CD4-positive, alpha-beta T cell treated with Interleukin-2 at 100 ng/mL for 4 hours (primary cell): ENCODE results near the gene SHISA6.

ENCODE experiments used
- DNase-seq: peaks from one replicate; pipeline ENCODE4 v3.0.0-alpha.2; 2020; ENCODE audit warnings: low spot score

Gene SHISA6

DNA sequence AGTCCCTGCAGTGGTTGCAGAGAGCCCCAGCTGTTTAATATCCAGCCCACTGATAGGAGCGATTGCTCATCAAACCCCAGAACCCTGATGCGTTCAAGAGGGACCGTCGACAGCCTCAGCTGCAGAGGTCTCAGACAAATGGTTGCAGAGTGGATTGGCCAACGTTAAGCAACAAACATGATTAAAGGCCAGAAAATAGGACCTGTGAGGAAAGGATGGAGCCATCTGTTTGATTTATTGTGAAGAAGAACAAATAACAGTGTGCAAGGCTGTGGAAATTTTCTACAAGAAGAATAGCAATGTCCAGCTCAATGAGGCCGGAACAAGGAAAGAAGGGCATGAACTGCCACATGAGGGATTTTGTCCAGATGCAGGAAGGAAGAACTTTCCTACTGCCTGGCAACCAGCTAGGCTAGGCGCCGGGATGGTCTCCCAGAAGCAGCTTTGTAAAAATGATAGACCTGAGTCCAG, 218.9 kb downstream of the SHISA6 start:
- no peak for DNase-seq

DNA sequence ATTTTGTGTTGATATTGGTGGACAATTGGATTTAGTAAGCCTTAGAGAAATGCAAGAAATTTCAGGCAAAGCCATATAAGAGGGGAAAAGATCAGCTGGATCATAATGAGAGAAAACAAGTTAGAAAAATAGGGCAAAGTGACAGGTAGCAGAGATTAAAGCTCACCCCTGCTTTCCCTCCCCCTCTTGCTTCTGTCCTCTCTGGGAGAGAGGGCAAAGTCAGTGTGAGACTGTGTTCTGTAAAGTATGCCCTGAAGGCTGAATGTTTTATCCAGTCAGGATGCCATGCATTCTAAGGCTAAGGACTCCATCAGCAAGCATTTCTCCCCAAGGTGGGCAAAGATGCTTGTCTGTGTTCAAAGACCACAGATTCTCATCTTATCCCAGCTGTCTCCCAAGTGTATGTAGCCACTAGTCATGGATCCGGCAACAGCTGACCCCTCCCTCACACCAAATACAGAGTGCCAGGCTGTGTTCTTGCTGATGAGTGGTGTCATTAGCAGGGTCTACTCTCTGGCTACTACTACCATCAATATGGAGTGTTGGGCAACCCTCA, 221.1 kb downstream of the SHISA6 start:
- no peak for DNase-seq

DNA sequence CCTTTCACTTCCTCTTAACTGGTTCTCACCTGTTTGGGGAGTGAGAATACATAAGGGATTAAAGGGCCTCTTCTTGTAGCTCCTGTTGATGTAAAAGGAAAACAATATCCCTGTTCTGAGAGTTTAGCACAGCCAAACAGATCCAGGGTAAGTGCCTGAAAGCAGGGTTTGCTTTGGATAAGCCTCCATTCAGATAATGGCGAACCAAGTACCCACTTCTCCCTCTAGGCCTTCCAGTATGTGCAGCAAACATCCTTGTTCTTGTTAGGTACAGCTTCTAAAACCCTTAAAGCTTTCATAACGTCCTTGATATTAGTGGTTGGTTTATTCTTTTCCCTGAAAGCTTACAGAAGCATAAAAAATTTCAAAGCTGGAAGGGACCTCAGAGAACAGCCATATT, 226.6 kb downstream of the SHISA6 start:
- DNase-seq: no peak

DNA sequence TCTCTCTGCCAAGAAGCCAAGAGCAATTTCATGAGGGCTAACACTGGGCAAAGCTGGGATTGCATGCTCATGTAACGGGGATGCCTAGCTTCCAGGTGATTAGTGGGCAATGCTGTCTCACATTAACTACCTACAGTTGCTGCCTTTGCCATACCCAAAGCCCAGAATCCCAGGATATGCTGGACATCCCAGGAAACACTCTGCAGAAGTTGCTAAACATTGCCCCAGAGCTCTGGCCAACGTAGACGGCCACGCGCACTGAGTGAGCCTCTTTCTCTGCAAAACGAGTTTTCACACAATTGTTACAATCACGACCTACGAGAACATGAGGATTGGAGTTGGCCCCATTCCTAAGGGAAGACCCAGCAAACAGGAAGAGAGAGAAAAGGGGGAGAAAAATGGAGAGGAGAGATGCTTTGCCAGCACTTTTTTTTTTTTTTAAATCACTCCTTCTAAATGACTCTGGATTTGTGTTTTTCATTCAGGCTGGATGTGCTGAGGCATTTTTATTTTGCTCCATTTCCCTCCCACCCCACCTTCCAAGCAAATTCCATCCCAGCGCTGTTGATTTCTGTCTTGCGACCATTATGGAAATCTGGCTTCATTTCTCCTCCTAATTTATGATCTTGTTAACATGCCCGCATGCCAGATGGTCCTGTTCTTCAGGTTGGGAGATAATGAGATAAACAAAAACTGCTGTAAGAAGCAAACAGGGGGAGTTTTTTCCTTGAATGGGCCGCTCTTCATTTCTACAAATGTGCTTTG, 244.5 kb downstream of the SHISA6 start:
- no peak for DNase-seq

DNA sequence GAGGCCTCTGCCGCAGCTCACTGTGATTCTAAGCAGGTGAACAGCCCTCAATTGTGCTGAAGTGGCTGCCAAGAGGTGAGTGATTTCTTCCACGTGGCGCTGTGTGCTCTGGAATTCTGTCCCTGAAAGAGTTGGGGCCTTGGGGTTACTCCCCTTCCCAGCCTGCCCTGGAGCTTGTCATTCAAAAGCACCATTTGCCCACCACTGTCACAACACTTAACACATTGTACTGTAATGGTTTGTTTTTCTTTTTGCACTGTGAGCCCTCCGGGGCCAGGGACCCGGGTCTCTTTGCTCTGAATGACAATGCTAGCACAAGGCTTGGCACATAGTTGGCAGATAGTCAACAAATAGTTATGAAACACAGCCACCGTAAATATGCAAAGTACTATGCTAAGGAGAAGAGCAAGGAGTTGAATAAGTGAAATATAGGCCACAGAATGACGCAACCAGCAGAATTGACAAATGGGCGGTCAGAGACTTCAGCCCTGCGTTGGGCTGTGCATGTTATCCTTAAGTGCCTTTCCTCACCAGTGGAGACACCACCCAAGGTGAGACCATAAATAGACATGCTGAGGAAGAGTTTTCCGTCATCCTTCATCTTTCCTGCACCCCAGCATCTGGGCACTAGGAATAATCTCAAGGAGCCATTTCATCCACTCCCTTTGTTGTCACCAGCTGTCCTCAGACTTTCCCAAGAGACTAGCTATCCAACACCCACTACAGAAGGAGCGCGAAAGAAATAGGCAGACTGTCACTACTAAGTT, 245.3 kb downstream of the SHISA6 start:
- no peak for DNase-seq

DNA sequence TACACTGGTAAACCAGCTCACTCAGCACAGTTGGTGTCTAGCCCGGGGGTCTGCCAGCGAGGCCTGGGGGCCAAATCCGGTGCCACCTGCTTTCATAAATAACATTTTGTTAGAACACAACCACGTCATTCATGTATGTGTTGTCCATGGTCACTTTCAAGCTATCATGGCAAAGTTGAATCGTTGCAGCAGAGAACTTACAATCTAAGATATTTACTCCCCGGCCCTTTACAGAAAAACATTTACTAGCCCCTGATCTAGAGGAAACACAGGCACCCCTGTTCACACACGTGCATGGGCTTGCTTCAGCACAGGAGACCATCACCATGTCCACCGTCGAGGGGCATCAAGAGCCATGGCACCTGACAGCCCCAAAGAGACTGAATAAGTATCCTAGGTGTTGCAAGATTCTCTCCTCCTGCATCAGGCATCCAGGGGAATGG, 245.9 kb downstream of the SHISA6 start:
- no peak for DNase-seq

DNA sequence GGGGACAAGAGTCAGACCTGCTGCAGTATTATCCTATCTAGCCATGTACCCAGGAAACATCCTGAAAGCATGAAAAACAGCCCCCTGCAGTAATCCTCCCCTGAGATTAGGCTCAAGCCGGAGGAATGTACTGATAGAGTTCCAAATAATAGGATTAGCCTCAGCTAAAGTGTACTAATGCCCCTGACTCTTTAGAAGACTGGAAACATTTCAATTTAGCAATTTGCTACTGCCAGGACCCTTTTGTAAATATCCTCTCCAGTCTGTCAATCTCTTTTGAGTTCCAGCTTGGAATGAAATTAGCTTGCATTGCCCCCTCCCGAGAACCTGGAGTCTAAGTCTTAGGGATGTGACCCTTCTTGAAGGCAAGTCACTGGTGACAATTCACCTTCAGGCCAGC, 246.5 kb downstream of the SHISA6 start:
- no peak for DNase-seq

DNA sequence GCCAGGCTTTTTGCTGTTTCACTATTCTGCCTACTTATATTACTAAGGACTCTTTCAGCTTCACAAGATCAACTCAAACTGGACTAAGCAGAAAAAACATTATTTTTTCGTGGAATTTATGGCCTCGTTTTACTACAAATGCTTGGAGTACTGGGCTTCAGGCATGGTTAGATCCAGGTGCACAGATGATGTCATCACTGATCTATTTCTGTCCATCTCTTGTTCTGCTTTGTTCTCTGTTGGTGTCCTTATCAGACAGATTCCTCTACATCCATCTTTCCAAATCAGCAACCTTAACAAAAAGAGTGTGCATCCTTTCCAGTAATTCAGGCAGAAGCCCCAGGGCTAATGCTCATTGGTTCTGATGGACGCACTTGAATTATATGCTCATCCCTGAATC, 247.4 kb downstream of the SHISA6 start:
- no peak for DNase-seq

DNA sequence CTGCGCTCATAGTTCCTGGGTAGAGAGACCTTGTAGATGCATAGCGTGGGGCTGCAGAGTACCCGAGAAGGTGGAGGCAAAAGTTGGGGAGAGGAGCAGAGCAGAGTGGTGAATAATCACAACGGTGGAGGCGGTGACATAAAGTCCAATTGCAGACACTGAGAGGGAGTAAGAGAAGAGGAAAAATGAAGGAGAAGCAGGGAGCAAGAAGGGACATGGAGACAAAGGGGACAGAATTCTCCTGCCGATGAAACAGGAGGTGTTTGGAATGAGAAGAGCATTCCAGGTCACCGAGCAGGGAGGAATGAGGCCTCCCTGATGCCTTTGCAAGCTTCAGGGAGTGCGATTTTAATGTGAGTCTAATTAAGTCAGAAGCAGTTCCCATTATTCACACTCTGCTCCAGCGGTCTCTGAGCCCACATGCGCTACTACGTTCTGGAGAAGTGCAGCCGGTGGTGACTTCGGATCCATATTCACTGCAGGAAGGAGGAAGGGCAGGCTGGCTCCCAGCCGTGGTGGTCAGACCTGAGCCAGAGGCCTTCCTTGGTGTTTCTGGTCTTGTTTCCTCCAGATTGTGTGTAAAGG, 249.2 kb downstream of the SHISA6 start:
- DNase-seq: no peak

DNA sequence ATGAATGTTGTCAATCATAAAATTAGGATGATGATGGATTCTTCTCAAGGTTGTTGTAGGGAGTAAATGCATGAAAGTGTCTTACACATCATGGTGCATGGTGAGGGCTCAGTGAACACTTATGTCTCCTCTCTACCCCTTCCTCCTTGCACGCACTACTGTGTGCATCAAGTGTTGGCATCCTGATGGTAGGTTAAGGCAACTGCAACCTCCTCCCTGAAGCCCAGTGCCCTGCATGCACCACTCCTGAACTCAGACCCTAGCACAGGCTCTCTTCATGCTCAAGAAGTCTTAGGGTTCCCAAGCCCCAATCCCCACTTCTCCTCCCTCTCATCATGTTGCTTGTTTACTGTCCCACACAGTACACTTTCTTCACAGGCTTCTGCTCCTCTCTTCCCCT, 251.5 kb downstream of the SHISA6 start:
- no peak for DNase-seq

DNA sequence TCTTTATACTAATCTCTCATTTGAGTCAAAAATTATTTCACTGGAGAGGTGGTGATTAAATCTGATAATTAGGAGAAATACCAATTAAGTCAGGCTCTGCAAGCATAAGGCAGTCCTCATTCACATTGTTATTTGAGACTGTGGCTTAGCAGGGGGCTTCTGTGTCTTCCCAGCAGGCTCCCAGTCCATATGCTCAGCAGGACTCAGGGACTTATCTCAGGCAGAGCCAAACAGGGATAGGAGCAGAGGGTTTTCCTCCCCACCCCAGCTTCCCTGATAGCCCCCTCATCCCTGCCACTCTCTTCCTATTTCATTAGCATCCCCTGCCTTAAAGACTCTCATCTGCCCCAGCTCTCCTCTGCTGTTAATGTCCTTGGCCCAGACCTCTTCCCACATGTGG, 252.9 kb downstream of the SHISA6 start:
- DNase-seq: no peak

DNA sequence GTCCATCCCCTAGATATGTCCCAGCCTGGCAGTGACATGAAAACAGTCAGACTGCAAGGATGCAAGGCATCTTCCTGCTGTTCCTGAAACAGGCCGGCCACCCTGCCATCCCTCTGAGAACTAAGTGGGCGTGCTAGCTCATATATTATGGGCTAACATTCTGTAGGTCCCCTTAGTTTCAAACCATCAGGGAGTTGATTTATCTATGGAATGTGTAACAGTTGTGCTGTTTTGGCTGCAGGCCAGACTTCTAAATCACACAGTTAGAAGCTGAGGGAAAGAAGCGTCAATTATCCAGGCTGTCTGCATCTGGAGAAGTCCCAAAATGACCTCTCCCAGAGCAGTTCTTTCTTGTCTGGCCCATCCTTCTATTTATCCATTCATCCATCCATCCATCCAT, 254.6 kb downstream of the SHISA6 start:
- no peak for DNase-seq

DNA sequence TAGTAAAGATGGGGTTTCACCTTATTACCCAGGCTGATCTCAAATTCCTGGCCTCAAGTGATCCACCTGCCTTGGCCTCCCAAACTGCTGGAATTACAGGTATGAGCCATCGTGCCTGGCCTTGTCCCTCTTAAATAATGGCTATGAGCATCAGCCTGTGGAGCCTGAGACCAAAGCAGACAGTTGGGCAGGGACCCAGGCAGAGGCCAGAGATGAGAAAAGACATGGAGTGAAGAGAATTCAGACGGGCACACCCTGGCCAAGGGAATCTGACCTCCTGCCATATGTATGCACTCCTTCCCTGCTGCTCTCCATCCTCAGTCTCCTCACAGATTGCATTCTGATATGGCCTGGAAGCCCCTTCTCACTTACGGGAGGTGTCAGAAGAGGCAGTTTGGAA, 258.9 kb downstream of the SHISA6 start:
- no peak for DNase-seq

DNA sequence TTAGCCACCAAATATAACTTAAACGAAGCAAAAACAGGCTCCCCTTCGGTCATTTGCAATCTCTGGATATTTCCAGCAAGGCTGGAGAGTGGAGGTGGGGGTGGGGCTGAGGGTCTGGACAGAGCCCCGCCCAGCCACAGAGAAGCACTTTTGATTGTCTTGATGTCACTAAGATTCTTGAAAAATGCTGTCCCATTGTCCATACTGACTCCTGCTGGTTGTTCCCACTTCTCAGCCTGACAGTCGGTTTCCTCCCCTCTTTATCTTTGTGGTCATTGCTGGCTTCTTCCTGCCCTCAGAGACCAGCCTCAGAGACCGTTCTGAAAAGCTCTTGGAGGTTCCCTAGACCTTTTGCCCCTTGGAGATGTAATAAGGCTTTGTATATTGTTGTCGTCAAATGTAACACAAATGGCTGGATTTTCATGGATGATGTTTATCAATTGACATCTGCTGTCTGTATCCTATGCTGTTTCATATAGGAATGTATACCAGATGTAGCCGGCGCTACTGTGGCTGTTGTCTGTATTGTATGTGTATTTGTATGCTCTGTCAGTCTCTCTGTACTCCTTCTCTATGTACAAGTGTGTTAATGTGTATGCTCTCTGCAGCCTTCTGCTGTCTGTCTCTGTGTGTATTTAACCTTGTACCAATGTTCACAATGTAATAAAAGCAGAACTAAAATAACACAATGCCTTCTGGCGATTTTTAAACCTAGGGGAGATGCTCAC, 262.5 kb downstream of the SHISA6 start:
- no peak for DNase-seq

DNA sequence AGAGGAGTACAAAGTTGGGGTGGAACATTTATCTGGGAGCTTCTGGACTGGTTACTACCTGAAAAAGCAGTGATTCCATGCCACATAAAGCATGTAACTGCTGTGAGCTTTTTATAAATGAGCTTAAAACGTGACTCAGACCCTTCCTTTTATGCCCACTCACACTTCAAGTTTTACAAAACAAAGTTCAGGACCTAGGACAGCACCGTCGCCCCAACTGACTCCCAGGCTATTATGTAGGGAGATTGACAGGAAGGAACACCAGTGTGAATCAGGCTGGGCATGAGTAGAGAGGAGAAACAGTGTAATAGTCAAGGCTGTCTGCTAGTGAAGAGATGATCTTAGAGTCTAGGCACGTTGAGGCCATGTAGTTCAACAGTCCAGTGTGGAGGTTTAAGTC, 265.6 kb downstream of the SHISA6 start:
- no peak for DNase-seq

DNA sequence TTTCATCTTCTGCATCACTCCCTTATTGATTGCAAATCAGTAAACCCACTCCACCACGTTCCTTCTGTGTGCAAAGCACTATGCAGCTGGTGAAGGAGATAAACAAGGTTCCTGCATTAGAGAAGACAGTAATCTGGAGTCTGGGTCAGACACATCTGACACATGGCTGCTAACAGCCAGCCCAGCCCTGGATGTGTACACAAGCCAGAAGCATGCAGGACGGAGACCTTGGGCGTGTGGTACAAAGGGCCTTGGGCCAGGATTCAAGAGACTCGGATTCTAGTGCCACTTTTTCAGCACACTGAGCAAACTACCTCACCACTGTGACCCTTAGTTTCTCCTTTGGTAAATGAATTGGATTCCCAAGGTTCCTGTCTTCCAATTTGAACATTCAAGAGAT, 270.7 kb downstream of the SHISA6 start:
- no peak for DNase-seq

DNA sequence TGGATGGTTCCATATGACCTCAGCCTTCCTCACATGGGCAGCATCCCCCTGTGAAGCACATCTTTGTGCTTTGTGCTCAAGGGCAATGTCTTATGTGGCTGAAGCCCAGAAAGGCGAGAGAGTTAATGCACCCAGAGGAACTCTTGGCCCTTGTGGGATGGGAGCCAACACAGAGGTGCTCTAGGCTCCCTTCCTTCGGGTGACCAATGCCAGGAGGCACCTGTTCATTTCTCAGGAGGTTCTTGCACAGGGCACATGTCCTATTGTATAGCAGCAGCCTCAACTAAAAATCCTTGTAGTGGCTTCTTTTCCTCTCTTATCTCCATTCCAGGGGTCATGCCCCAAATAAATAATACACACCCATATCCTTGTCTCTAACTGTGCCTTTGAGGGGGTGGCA, 273.6 kb downstream of the SHISA6 start:
- DNase-seq: no peak

DNA sequence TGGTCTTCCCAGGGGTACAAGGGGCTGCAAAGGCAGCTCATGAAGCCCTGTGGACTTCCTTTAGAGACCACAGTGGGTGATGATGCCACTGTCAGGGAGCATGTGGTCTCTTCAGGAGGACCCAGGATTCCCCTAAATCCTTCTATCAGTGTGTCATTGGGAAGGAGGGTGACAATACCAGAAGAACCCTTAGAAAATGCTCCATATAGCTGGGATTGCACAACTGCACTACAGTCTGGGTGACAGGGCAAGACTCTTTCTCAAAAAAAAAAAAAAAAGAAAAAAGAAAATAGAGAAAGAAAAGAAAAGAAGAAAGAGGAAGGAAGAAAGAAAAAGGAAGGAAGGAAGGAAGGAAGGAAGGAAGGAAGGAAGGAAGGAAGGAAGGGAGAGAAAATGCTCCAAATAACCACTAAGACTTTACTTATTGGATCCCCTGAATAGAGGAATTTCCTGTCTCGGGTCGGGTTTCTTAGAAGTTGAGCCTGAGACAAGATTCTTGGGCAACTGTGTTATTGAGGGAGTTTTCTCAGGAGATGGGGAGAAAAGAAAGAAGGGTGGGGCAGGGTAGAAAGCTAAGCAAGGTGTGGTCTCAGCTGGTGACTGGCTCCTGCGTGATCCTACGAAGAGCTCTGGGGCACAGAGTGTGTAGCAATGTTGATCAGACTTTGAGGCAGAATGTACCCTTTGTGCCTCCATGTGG, 274.1 kb downstream of the SHISA6 start:
- DNase-seq: no peak

DNA sequence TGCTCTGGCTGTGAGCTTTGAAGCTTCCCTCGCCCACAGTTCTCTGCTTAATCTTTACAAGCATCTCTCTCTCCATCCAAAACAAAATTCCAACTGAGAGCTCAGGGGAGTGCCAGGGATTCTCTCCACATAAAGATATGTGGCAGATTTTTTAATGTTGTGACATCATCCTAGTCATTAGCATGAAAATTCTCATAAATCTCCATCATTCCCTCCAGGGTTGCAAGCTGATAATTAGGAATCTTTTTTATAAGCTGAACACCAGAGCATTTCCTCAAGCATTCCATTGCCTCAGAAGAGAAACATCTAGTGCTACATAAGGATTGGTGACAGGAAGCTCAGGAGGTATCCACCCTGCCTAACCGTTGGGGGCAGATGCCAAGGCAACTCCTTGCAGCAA, 274.9 kb downstream of the SHISA6 start:
- DNase-seq: no peak

DNA sequence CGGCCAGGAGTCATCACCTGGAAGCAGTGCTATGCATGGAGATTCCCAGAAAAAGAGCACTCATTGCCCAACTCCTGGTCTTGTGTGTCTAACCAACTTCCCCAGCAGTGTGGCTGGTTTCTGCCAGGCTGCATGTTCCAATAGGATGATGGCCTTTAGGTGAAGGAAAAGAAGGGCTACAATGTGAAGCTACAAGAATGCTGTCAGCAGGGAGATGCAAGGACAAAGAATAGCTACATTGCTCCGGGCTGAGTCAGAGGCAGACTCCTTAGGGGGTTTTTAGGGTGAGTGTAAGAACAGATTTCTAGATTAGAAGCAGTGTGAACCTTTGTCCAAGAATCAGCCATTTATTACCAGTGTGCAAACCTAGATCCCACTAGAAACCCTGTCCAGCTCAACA, 294.2 kb downstream of the SHISA6 start:
- no peak for DNase-seq

DNA sequence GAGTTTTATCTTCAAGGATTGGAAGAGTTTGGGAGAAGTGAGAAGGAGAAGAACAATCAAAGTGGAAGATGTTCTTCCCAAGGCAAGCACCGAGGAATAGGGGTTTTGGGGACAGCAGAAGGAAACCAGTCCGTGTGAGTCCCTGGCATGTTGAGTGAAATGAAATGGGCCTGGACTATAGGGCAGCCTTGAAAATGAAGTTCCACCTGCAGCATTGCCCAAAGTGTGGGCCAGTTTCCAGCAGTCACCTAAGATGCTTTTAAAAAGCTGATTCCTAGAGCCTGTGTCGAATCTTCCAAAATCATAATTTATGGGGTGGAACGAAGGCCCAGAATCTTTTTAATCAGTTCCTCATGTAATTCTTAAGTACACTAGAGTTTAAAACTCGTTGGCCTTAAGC, 297.4 kb downstream of the SHISA6 start:
- DNase-seq: no peak

DNA sequence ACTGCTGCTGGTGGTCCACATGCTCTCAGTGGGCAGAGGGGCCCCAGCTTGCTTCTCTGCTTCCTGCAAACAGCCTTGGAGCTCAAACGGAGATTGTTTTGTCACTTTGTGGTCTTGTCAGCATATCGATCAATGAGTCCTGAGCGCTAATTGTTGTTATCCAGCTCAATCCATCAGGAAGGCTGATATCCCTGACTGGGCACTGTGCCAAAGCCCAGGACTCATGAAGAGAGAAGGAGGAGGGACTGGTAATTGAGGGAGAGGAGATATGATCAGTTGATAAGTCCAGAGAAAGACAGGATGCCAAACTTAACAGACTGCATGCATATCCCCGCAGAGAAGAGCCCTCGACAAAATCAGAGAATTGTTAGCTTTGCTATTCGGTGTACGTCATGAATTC, 298.6 kb downstream of the SHISA6 start:
- DNase-seq: no peak
